Naive B cell (primary cell): Measurements from ENCODE around the gene RNF123. TPM values are rescaled to one million over a fixed set of nuclear protein-coding genes. Genes with fewer than 3 reads are reported as not detected.
"Not testable (repeated sequence)": the region's sequence is repeated elsewhere in the genome, so short reads cannot be mapped to it uniquely, and the experiment has no call there.

Source experiments
- ATAC-seq, 2 donors: fragments of 150-1000 bp; cut with Tn5 transposase; 2 replicates each; pipeline ENCODE4 v1.10.0; 2021; ENCODE audit warnings: low read depth in 2 of 2, mild to moderate bottlenecking in 2 of 2, moderate library complexity in 2 of 2
- DNase-seq: peaks from one replicate; pipeline ENCODE4 v3.0.0; 2022
- H3K27ac Mint-ChIP-seq, 6 donors: one replicate each; pipeline ENCODE4 v1.8.0; 2020 to 2022; ENCODE audit warnings: mild to moderate bottlenecking in 6 of 6, mixed read lengths in 6 of 6, moderate library complexity in 5 of 6, inconsistent platforms in 2 of 6
- H3K27me3 Mint-ChIP-seq, 3 donors: one replicate each; pipeline ENCODE4 v1.8.0; 2021 to 2022; ENCODE audit warnings: mixed read lengths in 3 of 3, mild to moderate bottlenecking in 1 of 3
- H3K36me3 Mint-ChIP-seq, 2 donors: one replicate each; pipeline ENCODE4 v1.8.0; 2020 to 2022; ENCODE audit warnings: mixed read lengths in 2 of 2, inconsistent platforms in 1 of 2, mild to moderate bottlenecking in 1 of 2
- H3K4me1 Mint-ChIP-seq, 3 donors: one replicate each; pipeline ENCODE4 v1.8.0; 2020 to 2022; ENCODE audit warnings: mixed read lengths in 3 of 3, inconsistent platforms in 1 of 3, mild to moderate bottlenecking in 1 of 3, moderate library complexity in 1 of 3
- H3K4me3 Mint-ChIP-seq, 8 donors: one replicate each; pipeline ENCODE4 v1.8.0; 2020 to 2022; ENCODE audit warnings: mild to moderate bottlenecking in 8 of 8, mixed read lengths in 8 of 8, moderate library complexity in 8 of 8, inconsistent platforms in 2 of 8
- H3K9me3 Mint-ChIP-seq, 7 donors: one replicate each; pipeline ENCODE4 v1.8.0; 2020 to 2022; ENCODE audit warnings: mixed read lengths in 7 of 7, mild to moderate bottlenecking in 5 of 7, inconsistent platforms in 2 of 7, moderate library complexity in 1 of 7
- polyA plus RNA-seq, 6 donors: library from polyadenylated mRNA; unstranded; fragments of 300-500 nt; fragmentation: Illumina TruSeq; gene quantifications; one replicate each; pipeline ENCODE4 v1.2.3, GENCODE V29; 2021; ENCODE audit warnings: low read depth in 6 of 6

The RNF123 gene
- polyA plus RNA-seq, 6 donors from 2014 or later: 5.7 to 19.5 (median 11.0) TPM

GRCh38 chr3:49690856-49691255, 1.5 kb downstream of the RNF123 start:
- Mint-ChIP-seq H3K27ac (peak overlapping the region in 1 of 6 donors; percentile 24), H3K4me3 (peak overlapping the region; percentile 13 to 97 (median 96)), H3K4me1 (peaks cover 26 to 43% (median 39%) of the 10 kb centered on the region in 3 donors)
- not testable (repeated sequence) for H3K27me3 Mint-ChIP-seq, DNase-seq, H3K9me3 Mint-ChIP-seq, ATAC-seq, H3K36me3 Mint-ChIP-seq

- H3K9me3 Mint-ChIP-seq, ATAC-seq, DNase-seq, H3K27me3 Mint-ChIP-seq, H3K27ac Mint-ChIP-seq, H3K36me3 Mint-ChIP-seq: not testable (repeated sequence)
- peaks cover 23 to 43% (median 37%) of the 10 kb centered on the region in 3 donors for H3K4me1 Mint-ChIP-seq
- peak overlapping the region in 4 of 8 donors; percentile 49 to 97 (median 93) for H3K4me3 Mint-ChIP-seq
These were observed 2.1 kb downstream of the RNF123 start for GRCh38 chr3:49691481-49691880.

GRCh38 chr3:49694409-49695070, 5.2 kb downstream of the RNF123 start:
- not testable (repeated sequence) for ATAC-seq, H3K36me3 Mint-ChIP-seq, H3K27me3 Mint-ChIP-seq, DNase-seq, H3K9me3 Mint-ChIP-seq
- Mint-ChIP-seq H3K4me1 (peaks cover 19 to 24% (median 20%) of the 10 kb centered on the region in 3 donors), H3K4me3 (peak overlapping the region in 2 of 8 donors; percentile 2 to 41), H3K27ac (peak overlapping the region in 2 of 6 donors; percentile 54 to 80)

GRCh38 chr3:49695350-49696015, 6.1 kb downstream of the RNF123 start:
- H3K27ac Mint-ChIP-seq, ATAC-seq, H3K27me3 Mint-ChIP-seq, H3K9me3 Mint-ChIP-seq, H3K4me3 Mint-ChIP-seq, H3K36me3 Mint-ChIP-seq, DNase-seq: not testable (repeated sequence)
- peaks cover 12 to 15% (median 12%) of the 10 kb centered on the region in 3 donors for H3K4me1 Mint-ChIP-seq

GRCh38 chr3:49699281-49699979, 10.1 kb downstream of the RNF123 start:
- H3K27me3 Mint-ChIP-seq: no peaks in the 10 kb centered on the region
- H3K9me3 Mint-ChIP-seq: no peaks in the 10 kb centered on the region
- no peak overlapping the region for H3K4me3 Mint-ChIP-seq
- DNase-seq (no peak), ATAC-seq (no peak)
- no peak overlapping the region for H3K27ac Mint-ChIP-seq
- H3K36me3 Mint-ChIP-seq: no peaks in the 10 kb centered on the region
- H3K4me1 Mint-ChIP-seq: peaks cover 0 to 9% (median 8%) of the 10 kb centered on the region in 3 donors

GRCh38 chr3:49700014-49700413, 10.7 kb downstream of the RNF123 start:
- H3K36me3 Mint-ChIP-seq: no peaks in the 10 kb centered on the region
- ATAC-seq (no peak), DNase-seq (no peak)
- no peak overlapping the region for H3K27ac Mint-ChIP-seq
- H3K4me3 Mint-ChIP-seq: no peak overlapping the region
- H3K9me3 Mint-ChIP-seq: no peaks in the 10 kb centered on the region
- peaks cover 0 to 9% (median 8%) of the 10 kb centered on the region in 3 donors for H3K4me1 Mint-ChIP-seq
- no peaks in the 10 kb centered on the region for H3K27me3 Mint-ChIP-seq

GRCh38 chr3:49700453-49701128, 11.2 kb downstream of the RNF123 start:
- no peaks in the 10 kb centered on the region for H3K36me3 Mint-ChIP-seq
- H3K27ac Mint-ChIP-seq: no peak overlapping the region
- H3K9me3 Mint-ChIP-seq: no peaks in the 10 kb centered on the region
- ATAC-seq (no peak), DNase-seq (no peak)
- H3K27me3 Mint-ChIP-seq: no peaks in the 10 kb centered on the region
- no peak overlapping the region for H3K4me3 Mint-ChIP-seq
- peaks cover 0 to 9% (median 8%) of the 10 kb centered on the region in 3 donors for H3K4me1 Mint-ChIP-seq

GRCh38 chr3:49701388-49702077, 12.2 kb downstream of the RNF123 start:
- DNase-seq (no peak), ATAC-seq (no peak)
- Mint-ChIP-seq H3K9me3 (no peaks in the 10 kb centered on the region), H3K36me3 (no peaks in the 10 kb centered on the region), H3K4me3 (no peak overlapping the region), H3K27ac (peak overlapping the region in 1 of 6 donors; percentile 59), H3K4me1 (peaks cover 0 to 9% (median 8%) of the 10 kb centered on the region in 3 donors), H3K27me3 (no peaks in the 10 kb centered on the region)

GRCh38 chr3:49702672-49703071, 13.3 kb downstream of the RNF123 start:
- ATAC-seq (no peak), DNase-seq (no peak)
- Mint-ChIP-seq H3K27ac (no peak overlapping the region), H3K36me3 (no peaks in the 10 kb centered on the region), H3K27me3 (no peaks in the 10 kb centered on the region), H3K4me1 (peaks cover 0 to 11% (median 10%) of the 10 kb centered on the region in 3 donors), H3K4me3 (no peak overlapping the region), H3K9me3 (no peaks in the 10 kb centered on the region)

GRCh38 chr3:49703443-49703927, 14.1 kb downstream of the RNF123 start:
- peak overlapping the region in 2 of 6 donors; percentile 24 to 68 for H3K27ac Mint-ChIP-seq
- ATAC-seq (peak; percentile 98), DNase-seq (peak; percentile 65)
- H3K4me1 Mint-ChIP-seq: peaks cover 0 to 14% (median 12%) of the 10 kb centered on the region in 3 donors
- no peaks in the 10 kb centered on the region for H3K36me3 Mint-ChIP-seq
- peak overlapping the region in 1 of 8 donors; percentile 15 for H3K4me3 Mint-ChIP-seq
- H3K9me3 Mint-ChIP-seq: no peaks in the 10 kb centered on the region
- H3K27me3 Mint-ChIP-seq: no peaks in the 10 kb centered on the region

- Mint-ChIP-seq H3K9me3 (no peaks in the 10 kb centered on the region), H3K4me1 (peaks cover 0 to 14% (median 12%) of the 10 kb centered on the region in 3 donors), H3K27ac (peak overlapping the region in 1 of 6 donors; percentile 67), H3K4me3 (peak overlapping the region in 1 of 8 donors; percentile 60), H3K27me3 (no peaks in the 10 kb centered on the region), H3K36me3 (no peaks in the 10 kb centered on the region)
- ATAC-seq: no peak
- DNase-seq: no peak
These were observed 14.6 kb downstream of the RNF123 start for GRCh38 chr3:49703956-49704355.

GRCh38 chr3:49704629-49705028, 15.3 kb downstream of the RNF123 start:
- Mint-ChIP-seq H3K27ac (no peak overlapping the region), H3K27me3 (no peaks in the 10 kb centered on the region), H3K4me1 (peaks cover 0 to 14% (median 12%) of the 10 kb centered on the region in 3 donors), H3K9me3 (no peaks in the 10 kb centered on the region), H3K36me3 (no peaks in the 10 kb centered on the region), H3K4me3 (no peak overlapping the region)
- DNase-seq (no peak), ATAC-seq (no peak)
